Ishikawa (cell line): ENCODE results near the gene SLC10A7.

ENCODE experiments used
- CEBPB ChIP-seq: IDR thresholded peaks from 2 replicates; pipeline ENCODE4 v1.6.1; 2012
- CREB1 ChIP-seq: IDR thresholded peaks from 2 replicates; pipeline ENCODE4 v1.6.1; 2012; ENCODE audit warnings: low read depth
- EGR1 ChIP-seq: IDR thresholded peaks from 2 replicates; pipeline ENCODE4 v1.6.1; 2012
- EP300 ChIP-seq: IDR thresholded peaks from 2 replicates; pipeline ENCODE4 v1.6.1; 2012; ENCODE audit warnings: borderline replicate concordance
- FOXM1 ChIP-seq: IDR thresholded peaks from 2 replicates; pipeline ENCODE4 v1.6.1; 2012; ENCODE audit warnings: low read depth, borderline replicate concordance
- NFIC ChIP-seq: IDR thresholded peaks from 2 replicates; pipeline ENCODE4 v1.6.1; 2012
- RAD21 ChIP-seq: IDR thresholded peaks from 2 replicates; pipeline ENCODE4 v1.6.1; 2012; ENCODE audit warnings: low read depth
- TAF1 ChIP-seq: IDR thresholded peaks from 2 replicates; pipeline ENCODE4 v1.6.1; 2012; ENCODE audit warnings: low read depth, mild to moderate bottlenecking
- TCF12 ChIP-seq: IDR thresholded peaks from 2 replicates; pipeline ENCODE4 v1.6.1; 2012; ENCODE audit warnings: low read depth
- TEAD4 ChIP-seq: IDR thresholded peaks from 2 replicates; pipeline ENCODE4 v1.6.1; 2012
- YY1 ChIP-seq: IDR thresholded peaks from 2 replicates; pipeline ENCODE4 v1.6.1; 2012; ENCODE audit warnings: low read depth
- ZBTB7A ChIP-seq: IDR thresholded peaks from 2 replicates; pipeline ENCODE4 v1.6.1; 2012; ENCODE audit warnings: low read depth
- TF ChIP-seq, protein P1 (sequence below): IDR thresholded peaks from 2 replicates; pipeline ENCODE4 v1.6.1; 2012; ENCODE audit warnings: low read depth, mild to moderate bottlenecking
- TF ChIP-seq, protein P2 (sequence below): IDR thresholded peaks from 2 replicates; pipeline ENCODE4 v1.6.1; 2012
- TF ChIP-seq, protein P3 (sequence below): IDR thresholded peaks from 2 replicates; pipeline ENCODE4 v1.6.1; 2012

Gene SLC10A7

DNA sequence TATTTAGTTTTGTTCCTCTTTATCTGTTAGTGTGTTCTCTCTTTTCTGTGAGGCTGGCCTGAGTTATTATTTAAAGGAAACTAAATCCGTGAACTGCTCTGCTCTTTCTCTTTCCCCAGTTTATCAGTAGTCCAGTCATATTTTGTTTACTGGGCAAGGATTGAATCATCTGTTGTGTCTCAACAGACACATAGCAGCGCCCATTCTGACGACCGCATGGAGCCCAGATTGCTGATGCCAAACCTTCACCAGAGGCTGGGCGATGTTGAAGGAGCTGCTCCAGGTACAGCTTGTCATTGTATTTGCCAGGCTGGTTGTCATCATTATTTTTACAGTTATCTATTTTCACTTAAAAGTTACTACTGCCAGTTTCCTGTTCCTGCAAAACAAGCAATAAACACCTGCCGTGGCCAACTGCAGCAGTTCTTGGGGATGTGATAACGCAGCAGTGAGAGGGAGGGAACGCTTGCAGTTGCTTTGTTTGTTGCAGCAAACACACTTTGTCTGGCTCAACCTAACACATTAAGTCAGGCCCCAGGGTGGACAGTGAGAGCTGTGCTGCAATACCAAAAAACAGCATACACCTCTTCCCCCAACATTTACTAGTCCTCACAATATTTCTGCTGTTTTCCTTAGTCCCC is 297.3 kb downstream of the SLC10A7 start:
- TF ChIP-seq CEBPB (no peak), RAD21 (no peak), NFIC (no peak), ZBTB7A (no peak), YY1 (no peak), CREB1 (no peak), EP300 (no peak), EGR1 (no peak), TAF1 (no peak), FOXM1 (no peak), TEAD4 (no peak)
- TF ChIP-seq, protein P1, sequence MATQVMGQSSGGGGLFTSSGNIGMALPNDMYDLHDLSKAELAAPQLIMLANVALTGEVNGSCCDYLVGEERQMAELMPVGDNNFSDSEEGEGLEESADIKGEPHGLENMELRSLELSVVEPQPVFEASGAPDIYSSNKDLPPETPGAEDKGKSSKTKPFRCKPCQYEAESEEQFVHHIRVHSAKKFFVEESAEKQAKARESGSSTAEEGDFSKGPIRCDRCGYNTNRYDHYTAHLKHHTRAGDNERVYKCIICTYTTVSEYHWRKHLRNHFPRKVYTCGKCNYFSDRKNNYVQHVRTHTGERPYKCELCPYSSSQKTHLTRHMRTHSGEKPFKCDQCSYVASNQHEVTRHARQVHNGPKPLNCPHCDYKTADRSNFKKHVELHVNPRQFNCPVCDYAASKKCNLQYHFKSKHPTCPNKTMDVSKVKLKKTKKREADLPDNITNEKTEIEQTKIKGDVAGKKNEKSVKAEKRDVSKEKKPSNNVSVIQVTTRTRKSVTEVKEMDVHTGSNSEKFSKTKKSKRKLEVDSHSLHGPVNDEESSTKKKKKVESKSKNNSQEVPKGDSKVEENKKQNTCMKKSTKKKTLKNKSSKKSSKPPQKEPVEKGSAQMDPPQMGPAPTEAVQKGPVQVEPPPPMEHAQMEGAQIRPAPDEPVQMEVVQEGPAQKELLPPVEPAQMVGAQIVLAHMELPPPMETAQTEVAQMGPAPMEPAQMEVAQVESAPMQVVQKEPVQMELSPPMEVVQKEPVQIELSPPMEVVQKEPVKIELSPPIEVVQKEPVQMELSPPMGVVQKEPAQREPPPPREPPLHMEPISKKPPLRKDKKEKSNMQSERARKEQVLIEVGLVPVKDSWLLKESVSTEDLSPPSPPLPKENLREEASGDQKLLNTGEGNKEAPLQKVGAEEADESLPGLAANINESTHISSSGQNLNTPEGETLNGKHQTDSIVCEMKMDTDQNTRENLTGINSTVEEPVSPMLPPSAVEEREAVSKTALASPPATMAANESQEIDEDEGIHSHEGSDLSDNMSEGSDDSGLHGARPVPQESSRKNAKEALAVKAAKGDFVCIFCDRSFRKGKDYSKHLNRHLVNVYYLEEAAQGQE = no peak
- TF ChIP-seq, protein P2, sequence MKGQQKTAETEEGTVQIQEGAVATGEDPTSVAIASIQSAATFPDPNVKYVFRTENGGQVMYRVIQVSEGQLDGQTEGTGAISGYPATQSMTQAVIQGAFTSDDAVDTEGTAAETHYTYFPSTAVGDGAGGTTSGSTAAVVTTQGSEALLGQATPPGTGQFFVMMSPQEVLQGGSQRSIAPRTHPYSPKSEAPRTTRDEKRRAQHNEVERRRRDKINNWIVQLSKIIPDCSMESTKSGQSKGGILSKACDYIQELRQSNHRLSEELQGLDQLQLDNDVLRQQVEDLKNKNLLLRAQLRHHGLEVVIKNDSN = no peak

DNA sequence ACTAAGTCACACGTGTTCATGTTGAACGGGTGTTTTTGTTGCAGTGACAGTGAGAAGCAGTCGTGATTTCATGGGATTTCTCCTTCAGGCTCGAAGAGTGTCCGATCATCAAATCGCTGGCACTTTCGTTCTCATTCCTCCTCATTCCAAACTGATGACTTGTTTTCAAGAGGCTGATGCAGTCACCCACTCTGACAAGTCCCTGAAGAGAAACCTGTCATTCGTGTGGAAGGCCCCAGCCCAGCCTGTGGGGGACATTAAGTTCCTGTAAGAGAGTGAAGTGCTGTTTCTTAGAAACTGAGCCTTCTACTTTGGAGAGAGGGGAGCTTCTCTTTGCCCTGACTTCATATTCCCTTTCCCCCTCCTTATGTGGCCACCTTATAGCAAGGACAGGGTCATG is 299.4 kb downstream of the SLC10A7 start:
- TF ChIP-seq YY1 = no peak
- no peak for TF ChIP-seq EP300
- TF ChIP-seq, protein P3, sequence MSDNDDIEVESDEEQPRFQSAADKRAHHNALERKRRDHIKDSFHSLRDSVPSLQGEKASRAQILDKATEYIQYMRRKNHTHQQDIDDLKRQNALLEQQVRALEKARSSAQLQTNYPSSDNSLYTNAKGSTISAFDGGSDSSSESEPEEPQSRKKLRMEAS = no peak
- TF ChIP-seq, protein P1 = no peak
- no peak for TF ChIP-seq CEBPB
- no peak for TF ChIP-seq TCF12
- TF ChIP-seq CREB1 = no peak
- no peak for TF ChIP-seq TAF1
- TF ChIP-seq TEAD4 = no peak
- no peak for TF ChIP-seq FOXM1
- no peak for TF ChIP-seq RAD21
- TF ChIP-seq, protein P2 = no peak
- no peak for TF ChIP-seq NFIC
- TF ChIP-seq ZBTB7A = no peak
- TF ChIP-seq EGR1 = no peak

DNA sequence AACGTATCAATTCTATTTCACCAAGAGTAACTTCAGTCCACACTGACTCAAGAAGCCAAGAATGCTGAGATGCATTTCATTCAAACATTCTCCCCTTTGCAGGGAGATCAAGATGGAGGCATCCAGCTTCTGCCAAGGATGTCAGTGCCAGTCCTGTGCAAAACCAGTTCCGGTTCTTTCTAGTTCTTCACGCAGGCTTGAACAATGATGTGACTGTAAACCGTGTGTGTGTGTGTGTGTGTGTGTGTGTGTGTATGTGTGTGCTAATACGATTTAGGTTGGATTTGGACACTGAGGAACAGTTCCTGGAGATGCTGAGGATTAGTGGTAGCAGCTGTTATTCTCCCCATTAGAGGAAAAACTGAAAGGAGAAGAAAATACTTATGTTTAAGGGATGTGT is 307.5 kb downstream of the SLC10A7 start, which contains the start of gene REELD1:
Gene REELD1 (plus strand): TSS at position 301 of the 400 bp plus-strand sequence. CDS start 2,415 bp downstream, outside the sequence.
- no peak for TF ChIP-seq EGR1
- TF ChIP-seq RAD21 = no peak
- no peak for TF ChIP-seq CREB1
- no peak for TF ChIP-seq TCF12
- no peak for TF ChIP-seq FOXM1
- TF ChIP-seq ZBTB7A = no peak
- no peak for TF ChIP-seq TEAD4
- no peak for TF ChIP-seq CEBPB
- TF ChIP-seq, protein P1 = no peak
- TF ChIP-seq NFIC = no peak
- no peak for TF ChIP-seq TAF1
- TF ChIP-seq YY1 = no peak
- TF ChIP-seq, protein P2 = no peak

DNA sequence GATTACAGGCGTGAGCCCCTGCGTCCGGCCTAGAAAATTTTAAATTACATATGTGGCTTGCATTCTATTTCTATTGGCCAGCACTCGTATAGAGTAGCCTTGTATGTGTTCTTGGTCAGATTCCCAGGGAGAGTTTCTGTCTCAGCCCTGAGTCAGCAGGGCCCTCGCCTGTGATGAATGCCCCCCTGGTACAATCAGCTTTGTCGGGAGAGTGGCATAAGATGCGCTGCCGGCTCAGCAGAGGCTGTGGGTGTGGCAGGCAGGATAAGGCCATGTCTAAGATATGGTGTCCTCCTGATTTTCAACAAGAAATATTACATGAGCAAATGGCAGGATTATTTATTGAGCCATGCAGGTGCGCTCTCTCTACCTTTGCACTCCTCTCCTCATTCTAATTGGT is 309.0 kb downstream of the SLC10A7 start:
- TF ChIP-seq TCF12 (no peak), CEBPB (no peak), NFIC (no peak), EP300 (no peak)
- TF ChIP-seq, protein P3 = no peak
